GM03348 (cell line): ENCODE data around the gene NAGK.
"Not testable (repeated sequence)": the region's sequence is repeated elsewhere in the genome, so short reads cannot be mapped to it uniquely, and the experiment has no call there.

Experiments used
- DNase-seq: peaks from one replicate; pipeline ENCODE4 v3.0.0; 2012; ENCODE audit warnings: low spot score

NAGK gene

GRCh38 chr2:71069376-71069775 lies 928 bp downstream of the NAGK start:
- DNase-seq, result no peak

GRCh38 chr2:71070294-71071093 lies 2.0 kb downstream of the NAGK start:
- DNase-seq, result peak; percentile 69

DNA sequence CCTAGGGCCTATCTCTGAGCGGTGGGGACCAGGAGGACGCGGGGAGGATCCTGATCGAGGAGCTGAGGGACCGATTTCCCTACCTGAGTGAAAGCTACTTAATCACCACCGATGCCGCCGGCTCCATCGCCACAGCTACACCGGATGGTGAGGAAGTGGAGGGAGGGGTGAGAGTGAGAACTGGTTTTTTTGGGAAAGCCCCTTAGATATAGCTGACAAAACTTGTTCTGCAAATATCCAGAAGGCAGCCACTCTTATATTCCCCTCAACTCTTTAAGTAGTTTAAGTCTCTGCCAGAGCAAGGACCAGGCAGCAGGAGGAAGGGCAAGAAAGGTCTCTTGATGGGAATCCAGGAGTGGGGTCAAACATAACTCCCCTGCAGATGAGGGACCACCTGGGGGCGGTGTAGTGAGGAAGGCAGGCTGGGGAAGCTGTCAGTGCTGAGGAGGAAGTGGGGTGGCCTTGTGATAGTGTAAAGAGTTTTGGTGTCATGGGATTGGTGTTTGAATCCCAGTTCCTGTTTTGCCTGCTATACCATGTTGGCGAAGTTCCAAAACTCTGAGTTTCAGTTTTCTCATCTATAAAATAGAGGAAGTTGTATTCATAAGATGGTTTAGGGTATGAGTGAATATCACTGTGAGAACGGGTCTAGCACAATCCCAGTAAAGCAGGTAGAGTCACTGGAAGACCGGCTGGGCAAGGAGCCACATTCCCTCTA lies 3.4 kb downstream of the NAGK start:
- DNase-seq, result no peak

GRCh38 chr2:71072492-71072891 lies 4.0 kb downstream of the NAGK start:
- DNase-seq, result no peak

DNA sequence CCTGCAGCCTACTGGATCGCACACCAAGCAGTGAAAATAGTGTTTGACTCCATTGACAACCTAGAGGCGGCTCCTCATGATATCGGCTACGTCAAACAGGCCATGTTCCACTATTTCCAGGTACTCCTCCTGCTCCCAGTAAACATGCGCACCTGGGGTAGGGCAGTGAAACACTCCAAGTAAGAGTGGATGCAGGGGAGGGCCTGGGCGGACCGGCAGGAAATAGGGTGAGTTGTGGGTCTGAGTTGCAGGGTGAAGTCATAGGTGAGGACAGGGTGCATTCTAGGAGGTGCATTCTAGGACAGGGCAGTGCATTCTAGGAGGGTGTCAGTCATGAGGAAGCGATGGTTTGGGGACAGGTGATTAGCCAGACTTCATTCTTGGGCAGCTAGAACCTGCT lies 5.0 kb downstream of the NAGK start:
- no peak for DNase-seq

- DNase-seq, result no peak
These were observed 6.5 kb downstream of the NAGK start for GRCh38 chr2:71074893-71075395.

DNA sequence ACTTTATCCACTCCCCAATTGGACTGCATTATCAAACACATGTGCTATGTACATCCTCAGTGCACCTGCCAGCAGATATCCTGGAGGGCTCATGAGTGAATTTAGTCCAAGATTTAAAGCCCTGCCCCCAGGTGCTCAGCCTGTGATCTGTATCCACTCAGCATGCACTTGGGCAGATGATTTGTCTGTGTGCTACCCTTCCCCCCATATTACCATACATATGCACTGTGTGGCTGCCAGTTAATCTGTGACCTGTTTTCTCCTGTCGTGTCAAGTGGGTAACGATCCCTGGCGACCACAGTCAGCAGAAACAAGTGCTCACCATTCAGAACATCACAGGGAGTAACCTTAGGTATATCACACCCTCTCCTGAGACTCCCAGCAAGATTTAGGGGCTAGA lies 10.2 kb downstream of the NAGK start:
- DNase-seq, result no peak

DNA sequence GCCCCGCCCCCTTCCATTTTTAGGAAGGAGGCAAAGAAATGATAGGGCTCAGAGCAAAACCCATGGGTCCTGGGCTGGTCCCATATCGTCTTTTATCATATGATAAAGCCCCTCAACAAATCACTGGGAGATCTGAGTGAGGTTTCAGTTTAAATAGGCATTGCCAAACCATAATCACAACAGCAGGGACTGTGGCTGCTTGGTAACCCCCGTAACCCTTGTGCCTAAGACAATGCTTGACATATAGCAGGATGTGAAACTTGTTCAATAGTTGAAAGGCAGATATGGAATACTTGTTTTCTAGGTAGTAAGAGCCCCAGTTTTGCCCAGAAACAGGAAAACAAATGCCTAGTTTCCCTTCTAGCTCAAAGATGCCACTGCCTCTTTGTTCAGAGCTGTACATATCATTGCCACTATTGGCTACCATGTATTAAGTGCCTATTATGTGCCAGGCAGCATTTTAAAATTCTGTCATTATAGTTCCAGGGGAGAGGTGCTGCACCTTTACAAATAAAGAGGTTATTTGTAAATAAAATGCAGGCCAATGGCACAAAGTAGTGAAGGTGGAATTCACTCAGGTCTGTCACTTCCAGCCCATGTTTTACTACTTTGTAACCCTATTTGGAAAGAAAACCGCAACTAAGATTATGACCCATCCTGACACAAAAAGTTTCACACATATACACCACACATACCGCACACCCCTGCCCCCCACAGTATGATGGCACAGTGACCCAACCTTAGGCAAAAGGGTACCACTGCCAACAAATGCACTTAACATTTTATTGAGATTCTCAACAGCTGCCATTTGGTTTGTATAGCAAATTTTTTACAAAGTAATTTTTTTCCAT lies 14.2 kb downstream of the NAGK start:
- DNase-seq, result no peak

GRCh38 chr2:71083297-71083696 lies 14.8 kb downstream of the NAGK start:
- not testable (repeated sequence) for DNase-seq

DNA sequence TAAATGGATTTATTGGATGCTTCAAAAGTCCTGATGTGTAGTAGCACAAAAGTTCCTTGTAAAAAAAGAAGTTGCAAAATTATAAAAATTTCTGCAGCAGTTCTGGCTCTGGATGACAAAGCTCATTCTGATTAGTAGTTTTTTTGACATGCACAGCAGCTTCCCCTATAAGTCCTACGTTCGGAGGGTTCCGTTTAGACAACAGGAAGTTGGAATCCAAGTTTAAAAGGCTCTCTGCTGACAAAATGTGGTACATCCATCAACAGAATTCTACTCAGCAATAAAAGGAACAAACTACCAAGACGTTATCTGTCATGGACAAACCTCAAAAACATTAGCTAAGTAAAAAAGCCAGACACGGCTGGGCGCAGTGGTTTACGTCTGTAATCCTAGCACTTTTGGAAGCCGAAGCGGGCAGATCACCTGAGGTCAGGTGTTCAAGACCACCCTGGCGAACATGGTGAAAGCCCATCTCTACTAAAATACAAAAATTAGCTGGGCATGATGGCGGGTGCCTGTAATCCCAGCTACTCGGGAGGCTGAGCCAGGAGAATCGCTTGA lies 15.4 kb downstream of the NAGK start:
- DNase-seq, result not testable (repeated sequence)

GRCh38 chr2:71085325-71086003 lies 17.0 kb downstream of the NAGK start:
- not testable (repeated sequence) for DNase-seq

DNA sequence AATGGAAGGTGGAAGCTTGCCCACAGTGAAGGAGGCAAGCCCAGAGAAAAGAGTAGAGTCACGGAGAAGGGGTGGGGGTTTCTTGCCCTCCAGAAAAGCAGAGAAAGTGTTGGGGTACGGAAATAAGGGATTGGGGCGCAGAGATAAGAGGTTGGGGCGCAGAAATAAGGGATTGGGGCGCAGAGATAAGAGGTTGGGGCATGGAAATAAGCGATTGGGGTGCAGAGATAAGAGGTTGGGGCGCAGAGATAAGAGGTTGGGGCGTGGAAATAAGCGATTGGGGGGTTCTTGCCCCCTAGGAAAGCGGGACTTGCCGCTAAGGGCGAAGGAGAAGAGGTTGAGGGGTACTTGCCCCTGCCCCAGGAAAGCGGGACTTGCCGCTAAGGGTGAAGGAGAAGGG lies 21.0 kb downstream of the NAGK start:
- not testable (repeated sequence) for DNase-seq

DNA sequence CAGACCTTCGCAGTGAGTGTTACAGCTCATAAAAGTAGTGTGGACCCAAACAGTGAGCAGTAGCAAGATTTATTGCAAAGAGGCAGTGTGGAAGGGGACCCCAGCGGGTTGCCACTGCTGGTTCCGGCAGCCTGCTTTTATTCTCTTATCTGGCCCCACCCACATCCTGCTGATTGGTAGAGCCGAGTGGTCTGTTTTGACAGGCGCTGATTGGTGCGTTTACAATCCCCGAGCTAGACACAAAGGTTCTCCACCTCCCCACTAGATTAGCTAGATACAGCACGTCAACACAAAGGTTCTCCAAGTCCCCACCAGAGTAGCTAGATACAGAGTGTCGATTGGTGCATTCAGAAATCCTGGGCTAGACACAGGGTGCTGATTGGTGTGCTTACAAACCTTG lies 23.4 kb downstream of the NAGK start:
- DNase-seq, result not testable (repeated sequence)

DNA sequence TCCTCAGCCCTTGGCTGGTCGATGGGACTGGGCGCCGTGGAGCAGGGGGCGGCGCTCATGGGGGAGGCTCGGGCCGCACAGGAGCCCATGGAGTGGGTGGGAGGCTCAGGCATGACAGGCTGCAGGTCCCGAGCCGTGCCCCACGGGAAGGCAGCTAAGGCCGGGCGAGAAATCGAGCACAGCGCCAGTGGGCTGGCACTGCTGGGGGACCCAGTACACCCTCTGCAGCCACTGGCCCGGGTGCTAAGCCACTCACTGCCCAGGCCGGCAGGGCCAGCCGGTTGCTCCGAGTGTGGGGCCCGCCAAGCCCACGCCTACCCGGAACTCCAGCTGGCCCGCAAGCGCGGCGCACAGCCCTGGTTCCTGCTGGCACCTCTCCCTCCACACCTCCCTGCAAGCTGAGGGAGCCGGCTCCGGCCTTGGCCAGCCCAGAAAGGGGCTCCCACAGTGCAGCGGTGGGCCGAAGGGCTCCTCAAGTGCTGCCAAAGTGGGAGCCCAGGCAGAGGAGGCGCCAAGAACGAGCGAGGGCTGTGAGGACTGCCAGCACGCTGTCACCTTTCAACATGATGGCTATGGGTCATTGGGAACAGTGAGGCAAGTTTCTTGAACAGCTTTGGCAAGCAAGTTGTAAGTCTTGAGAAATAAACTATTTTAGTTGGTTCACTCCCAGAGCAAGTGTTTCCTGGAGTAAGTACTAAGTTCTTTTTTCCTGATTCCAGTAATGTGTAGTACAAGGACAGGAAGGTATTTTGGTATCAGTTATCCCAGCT lies 24.2 kb downstream of the NAGK start:
- DNase-seq, result not testable (repeated sequence)

GRCh38 chr2:71100195-71100964 lies 31.9 kb downstream of the NAGK start:
- DNase-seq, result peak; percentile 86

DNA sequence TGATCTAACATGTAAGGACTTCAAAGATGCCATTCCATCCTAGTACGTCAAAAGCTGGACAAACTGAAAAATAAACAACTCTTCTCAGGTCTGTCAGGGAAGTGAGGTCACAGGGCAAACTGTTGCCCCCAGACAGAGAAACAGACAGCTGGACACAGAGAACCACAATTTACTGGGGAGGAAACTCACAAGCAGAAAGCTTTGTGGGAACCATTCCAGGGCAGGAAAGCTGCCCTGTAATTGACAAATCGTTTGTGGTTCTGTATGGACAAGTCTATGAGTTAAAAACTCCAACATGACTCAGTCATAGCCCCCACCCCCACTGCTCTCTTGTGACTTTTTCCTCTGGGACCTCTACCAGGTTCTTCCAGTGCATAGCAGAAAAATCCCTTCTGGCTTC lies 33.2 kb downstream of the NAGK start:
- DNase-seq, result peak; percentile 61

DNA sequence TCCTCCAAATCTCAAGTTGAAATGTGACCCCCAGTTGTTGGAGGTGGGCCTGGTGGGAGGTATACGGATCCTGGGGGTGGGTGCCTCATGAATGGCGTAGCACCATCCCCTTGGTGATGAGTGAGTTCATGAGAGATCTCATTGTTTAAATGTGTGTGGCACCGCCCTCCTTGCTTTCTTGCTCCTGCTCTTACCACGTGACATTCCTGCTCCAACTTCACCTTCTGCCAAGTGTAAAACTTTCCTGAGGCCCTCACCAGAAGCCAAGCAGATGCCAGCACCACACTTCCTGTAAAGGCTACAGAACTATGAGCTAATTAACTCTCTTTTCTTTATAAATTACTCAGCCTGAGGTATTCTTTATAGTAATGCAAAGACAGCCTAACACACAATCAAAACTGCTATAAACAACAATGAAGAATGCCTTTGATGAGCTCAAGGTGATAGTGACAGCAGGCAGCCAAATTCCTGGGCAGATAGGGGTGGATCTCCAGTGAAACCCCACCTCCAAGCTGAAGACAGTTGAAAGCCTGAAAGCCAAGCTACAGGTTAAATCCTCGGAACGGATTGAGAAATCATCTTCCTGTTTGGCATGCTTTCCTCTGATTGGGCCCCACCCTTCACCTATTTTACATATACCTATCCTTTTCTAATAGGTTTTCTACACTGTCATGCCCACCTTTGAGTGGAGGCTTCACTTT lies 34.7 kb downstream of the NAGK start:
- DNase-seq, result no peak

- DNase-seq, result no peak
These were observed 35.4 kb downstream of the NAGK start for GRCh38 chr2:71103809-71104208.

GRCh38 chr2:71106463-71106862 lies 38.0 kb downstream of the NAGK start:
- DNase-seq, result not testable (repeated sequence)
